ENCODE data around the gene DNAAF8.

Gene DNAAF8

DNA sequence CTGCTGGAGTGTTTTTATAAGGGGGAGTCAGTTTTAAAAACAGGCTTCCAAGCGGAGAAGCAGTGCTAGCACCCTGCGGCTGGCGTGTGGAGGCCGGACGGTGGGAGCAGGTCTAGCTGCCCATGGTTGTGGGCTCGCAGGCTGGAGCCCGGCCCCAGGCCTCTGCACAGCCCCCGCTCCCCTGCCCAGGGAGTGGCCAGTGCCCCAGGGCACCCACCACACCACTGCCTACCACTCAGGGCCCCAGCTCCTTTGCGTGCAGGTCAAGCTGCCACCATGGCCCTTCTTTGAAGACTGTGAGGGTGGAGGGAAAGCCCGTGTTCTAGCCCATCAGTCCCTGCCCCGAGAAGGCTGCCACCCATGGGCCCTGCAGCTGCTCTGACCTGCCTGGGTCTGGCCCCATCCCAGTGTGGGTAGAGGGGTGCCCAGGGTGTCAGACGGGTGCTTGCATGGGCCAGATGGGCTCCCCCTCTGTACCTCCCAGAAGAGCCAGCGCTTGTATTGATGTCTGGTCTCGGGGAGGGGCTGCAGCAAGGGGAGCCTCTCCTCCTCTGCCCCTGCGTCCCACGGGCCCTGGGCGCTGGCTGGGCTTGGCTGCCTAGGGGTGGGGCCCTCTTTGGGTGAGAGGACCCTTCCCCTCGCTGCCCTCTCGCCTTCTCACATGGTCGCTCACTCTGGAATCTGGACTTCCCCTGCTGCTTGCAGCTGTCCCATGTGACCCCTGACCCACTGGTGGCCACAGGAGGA, 42.5 kb upstream of the DNAAF8 start:
- TF ChIP-seq POLR2A (IDR thresholded peaks at IDR 0.05; ENCODE audit: low read length) (no peak), GATA1 (IDR thresholded peaks at IDR 0.05; ENCODE audit: low read depth, low read length) (no peak)
- no peak for DNase-seq

DNA sequence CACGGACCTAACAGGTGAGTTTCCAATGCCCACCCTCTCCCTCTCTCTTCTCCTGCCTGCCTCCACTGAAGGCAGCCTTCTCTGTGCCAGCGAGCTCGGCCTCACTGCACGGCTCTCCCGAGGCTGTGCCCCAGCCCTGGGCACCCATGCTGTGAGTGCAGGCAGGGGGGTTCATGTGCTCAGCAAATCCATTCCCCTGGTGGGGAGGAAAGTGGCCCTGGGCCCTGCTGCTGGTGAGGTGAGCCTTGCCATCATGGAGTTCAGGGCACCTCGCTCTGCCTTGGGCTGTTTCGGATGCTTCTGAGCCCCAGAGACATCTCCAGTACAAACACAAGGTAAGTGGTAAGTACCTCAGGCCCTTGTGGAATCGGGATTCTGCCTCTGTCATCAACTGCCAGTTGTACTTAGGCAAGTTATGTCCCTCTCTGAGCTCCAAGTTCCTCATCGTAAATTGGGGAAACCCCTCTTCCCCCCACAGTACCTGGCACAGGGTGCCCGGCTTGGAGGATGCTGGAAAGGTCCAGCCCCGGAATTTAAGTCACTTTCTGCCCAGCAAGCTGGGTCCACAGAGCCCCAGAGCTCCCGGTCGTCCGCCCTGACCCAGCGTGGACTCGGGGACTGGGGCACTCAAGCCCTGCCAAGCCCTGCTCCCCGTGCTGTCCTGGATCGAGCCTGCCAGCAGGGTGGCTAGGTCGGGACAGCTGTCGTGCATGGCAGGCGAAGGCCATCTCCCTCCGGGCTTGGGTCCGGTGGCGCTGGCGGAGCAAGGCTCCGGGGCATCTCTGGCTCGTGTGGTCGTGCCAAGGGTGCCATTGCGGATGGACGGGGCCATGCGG, 41.7 kb upstream of the DNAAF8 start:
- no peak for DNase-seq
- TF ChIP-seq POLR2A (IDR thresholded peaks at IDR 0.05; ENCODE audit: low read length) (no peak), GATA1 (IDR thresholded peaks at IDR 0.05; ENCODE audit: low read depth, low read length) (no peak)

DNA sequence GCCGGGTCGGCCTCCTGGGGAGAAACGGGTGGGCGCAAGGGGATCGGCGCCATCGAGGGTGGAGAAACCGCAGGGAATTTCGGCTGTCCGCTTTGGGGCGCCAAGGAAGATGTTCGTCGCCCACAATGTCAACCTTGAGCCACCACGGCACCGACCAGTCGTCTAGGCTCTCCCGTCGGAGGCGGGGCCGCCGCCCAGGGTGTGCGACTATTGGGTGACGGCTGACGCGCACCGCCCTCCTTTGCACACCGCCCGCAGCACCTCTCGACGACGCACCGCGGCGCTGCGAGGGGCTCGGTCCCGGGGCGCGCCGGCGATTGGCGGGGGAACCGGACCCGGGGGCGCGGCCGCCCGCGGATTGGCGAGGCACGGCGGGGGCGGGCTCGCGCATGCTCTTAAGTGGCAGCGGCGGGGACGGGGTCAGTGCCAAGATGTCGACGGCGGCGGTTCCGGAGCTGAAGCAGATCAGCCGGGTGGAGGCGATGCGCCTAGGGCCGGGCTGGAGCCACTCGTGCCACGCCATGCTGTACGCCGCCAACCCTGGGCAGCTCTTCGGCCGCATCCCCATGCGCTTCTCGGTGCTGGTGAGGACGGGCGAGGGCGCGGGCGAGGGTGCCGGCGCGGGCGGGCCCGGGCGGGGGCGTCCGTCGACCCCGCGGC, 40.9 kb upstream of the DNAAF8 start, which contains the start of gene NUDT16L1:
NUDT16L1 (plus strand) TSS at position 267 of the 660 bp plus-strand sequence; CDS start at position 432, 165 bp downstream.
- peak; percentile 96 to 99 for DNase-seq
- TF ChIP-seq GATA1 (IDR thresholded peaks at IDR 0.05; ENCODE audit: low read depth, low read length) (no peak), POLR2A (IDR thresholded peaks at IDR 0.05; ENCODE audit: low read length) (peak; percentile 69)

DNA sequence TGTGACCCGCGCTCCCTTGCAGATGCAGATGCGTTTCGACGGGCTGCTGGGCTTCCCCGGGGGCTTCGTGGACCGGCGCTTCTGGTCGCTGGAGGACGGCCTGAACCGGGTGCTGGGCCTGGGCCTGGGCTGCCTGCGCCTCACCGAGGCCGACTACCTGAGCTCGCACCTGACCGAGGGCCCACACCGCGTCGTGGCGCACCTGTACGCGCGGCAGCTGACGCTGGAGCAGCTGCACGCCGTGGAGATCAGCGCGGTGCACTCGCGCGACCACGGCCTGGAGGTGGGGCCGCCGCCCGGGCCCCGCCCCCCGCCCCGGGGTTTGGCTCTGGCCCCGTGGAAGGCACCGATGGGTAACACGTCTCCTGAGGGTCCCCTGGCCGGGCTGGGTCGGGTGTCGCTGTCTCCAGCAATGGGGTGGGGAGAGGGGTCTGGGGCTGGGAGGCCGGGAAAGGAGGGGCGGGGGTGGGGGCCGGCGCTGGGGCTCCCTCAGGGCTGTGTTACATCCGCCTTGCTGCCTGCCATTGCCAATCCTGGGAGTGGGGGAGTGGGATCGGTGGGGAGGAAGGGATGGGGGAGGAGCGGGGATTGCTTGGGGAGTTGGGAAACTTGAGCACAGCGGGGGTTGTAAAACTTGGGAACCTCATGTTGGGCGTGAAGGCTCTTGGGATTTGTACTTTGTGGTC, 40.2 kb upstream of the DNAAF8 start:
- peak; percentile 53 to 63 for DNase-seq
- TF ChIP-seq GATA1 (IDR thresholded peaks at IDR 0.05; ENCODE audit: low read depth, low read length) (no peak), POLR2A (IDR thresholded peaks at IDR 0.05; ENCODE audit: low read length) (no peak)

DNA sequence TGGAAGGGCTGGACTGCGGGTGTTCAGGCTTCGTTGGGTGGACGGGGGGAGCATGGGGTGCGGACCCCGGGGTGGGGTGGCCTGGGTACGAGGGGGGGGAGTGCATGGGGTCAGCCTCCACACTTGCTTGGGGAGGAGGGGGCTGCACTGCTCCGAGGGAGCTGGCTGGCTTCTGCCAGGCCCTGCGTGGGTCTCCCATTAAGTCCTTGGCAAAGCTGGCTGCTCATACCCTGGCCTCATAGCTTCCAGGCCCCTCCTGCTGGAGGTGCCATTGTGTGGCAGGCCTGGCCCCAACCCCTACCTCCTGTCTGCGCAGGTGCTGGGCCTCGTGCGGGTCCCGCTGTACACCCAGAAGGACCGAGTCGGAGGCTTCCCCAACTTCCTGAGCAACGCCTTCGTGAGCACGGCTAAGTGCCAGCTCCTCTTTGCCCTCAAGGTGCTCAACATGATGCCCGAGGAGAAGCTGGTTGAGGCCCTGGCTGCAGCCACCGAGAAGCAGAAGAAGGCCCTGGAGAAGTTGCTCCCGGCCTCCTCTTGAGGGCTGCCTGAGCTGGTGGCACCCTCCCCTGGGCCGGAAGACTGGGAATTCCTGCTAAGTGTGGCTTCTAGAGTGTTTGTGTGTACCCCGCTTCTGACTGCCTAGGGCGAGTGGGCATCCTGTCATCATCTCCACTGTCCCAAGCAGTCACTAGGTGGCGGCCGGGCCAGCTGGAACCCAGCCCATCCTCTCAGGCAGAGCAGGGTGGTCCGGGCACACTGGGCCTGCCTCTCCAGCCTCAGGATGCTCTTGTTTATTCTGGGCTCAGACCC, 39.5 kb upstream of the DNAAF8 start:
- no peak for TF ChIP-seq POLR2A (IDR thresholded peaks at IDR 0.05; ENCODE audit: low read length)
- TF ChIP-seq GATA1 (IDR thresholded peaks at IDR 0.05; ENCODE audit: low read depth, low read length), result no peak
- DNase-seq, result no peak

DNA sequence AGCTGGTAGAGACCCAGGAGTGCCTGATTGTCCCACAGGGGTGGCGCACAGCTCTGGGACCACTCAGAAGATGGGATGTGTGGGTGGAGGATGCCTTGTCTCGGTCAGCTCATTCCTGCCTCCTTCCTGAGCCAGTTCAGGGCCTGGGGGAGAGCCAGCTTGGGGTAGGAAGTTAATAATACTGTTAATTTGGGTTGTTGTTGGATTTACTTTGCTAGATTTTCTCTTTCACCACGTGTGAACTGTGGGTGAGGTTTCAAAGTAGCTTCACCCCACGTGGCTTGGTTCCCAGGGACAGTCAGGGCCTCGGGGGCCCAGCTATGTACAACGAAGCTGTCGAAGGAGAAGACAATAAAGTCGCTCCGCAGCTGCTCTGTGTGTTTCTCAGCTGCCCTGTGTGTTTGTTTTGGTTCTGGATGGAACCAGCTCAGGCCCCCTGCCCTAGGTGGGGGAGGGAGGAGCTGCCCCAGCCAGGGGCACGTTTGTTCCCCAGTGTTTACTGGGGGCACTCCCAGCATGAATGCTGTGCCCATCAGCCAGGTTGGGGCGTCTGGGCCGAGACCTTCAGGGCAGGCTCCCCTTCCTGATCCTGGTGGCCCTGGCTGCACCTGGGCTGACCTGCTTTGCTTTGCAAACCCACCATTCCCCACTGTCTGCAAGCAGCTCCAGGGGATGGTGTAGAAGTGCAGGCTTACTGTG, 38.7 kb upstream of the DNAAF8 start:
- TF ChIP-seq POLR2A (IDR thresholded peaks at IDR 0.05; ENCODE audit: low read length), result no peak
- TF ChIP-seq GATA1 (IDR thresholded peaks at IDR 0.05; ENCODE audit: low read depth, low read length), result no peak
- no peak for DNase-seq

DNA sequence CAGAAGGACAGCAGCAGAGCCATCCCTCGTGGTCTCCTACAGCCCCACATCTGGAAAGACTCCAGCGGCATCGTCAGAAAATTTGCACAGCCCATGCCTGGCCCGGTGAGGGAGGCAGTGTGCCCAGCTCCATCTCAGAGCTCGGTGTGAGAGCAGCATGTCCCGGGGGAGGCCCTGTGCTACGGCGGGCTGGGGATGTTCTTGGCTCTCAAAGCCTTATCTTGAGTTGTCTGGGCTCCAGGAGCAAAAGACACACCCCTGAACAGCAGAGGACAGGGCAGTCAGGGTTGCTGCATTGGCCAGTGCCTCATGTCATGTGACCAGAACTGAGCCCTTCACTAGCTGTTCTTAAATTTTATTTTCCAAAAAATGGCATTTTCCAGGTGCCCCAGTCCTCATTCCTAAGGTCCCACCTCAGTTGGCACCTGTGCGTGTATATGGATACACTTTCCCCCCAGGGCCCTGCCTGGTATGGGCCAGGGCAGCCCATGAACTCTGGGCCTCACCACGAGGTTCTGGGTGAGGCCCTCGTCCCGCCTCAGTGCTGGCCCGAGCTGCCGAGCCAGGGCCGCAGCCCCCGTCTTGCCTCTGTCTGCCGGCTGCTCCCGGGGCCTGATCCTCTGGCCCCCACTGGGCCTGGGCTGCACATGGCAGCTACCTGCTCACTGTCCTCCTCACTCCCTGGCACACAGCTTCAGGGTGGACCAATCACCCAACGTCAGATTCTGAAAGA, 38.0 kb upstream of the DNAAF8 start:
- no peak for DNase-seq

DNA sequence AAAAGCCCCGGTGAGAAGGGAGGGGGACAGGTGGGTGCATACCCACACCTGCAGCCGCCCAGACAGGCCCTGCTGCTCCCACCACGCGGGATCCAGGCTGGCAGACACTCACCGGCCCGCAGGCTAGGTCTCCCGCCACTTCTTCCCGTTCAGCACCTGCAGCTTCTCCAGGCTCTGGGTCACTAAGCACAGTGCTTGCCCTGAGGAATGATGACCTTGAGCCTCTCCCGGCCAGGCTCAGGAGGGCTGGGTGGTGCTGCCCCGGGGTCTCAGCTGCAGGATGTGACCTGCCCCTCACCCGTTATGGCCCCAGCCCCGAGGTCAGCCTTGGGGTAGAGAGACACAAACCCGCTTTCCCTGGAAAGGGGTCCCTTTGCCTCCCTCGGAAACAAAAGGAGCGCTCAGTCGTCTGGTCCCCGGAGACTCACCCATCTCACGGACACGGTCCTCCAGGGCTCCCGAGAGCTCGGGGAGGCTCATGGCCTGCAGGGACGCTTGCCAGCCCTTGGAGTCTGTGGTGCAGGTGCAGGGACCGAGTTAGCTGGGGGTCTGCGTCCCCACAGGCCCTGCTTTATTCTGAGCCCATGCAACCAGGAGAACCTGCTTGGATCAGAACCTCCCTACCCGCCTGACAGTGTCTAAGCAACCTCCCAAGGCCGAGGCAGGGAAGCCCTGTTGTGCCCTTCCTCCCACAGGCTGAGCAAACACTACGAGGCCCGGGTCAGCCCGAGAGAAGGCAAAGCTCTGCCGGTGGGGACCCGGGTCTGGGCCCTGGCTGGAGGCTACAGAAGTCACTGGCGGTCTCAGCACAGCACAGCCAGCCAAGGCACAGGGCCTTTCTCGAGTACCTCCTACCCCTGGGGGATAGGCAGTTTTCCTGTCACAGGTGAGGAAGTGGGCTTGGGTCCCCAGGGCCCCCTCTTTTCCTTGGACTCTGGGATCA, 37.2 kb upstream of the DNAAF8 start:
- no peak for DNase-seq
- TF ChIP-seq POLR2A (IDR thresholded peaks at IDR 0.05; ENCODE audit: low read length), result no peak
- TF ChIP-seq GATA1 (IDR thresholded peaks at IDR 0.05; ENCODE audit: low read depth, low read length), result no peak

More for the DNA sequence above, 38.0 kb upstream of the DNAAF8 start:
- no peak for TF ChIP-seq GATA1 (IDR thresholded peaks at IDR 0.05; ENCODE audit: low read depth, low read length)
- TF ChIP-seq POLR2A (IDR thresholded peaks at IDR 0.05; ENCODE audit: low read length), result no peak

DNA sequence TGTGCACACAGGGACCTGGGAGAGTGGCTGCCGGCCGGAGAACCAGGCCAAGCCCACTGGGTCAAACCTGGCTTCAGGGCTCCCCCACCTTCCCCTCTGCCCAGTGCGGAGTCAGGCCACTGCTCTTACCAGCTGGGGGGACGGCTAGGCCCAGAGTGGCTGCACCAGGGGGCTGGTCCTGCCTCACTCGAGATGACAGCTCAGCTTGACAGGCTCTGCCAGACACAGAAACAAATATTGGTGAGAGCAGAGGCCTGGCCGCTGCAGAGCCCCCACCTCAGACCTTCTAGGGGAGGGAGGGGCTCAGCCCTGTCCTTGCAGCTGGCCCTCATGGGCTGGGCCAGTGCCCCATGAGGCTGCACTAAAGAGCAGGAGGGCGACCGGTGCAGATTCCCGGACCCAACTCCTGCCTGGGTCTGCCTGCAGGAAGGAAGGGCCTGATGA, 36.5 kb upstream of the DNAAF8 start:
- TF ChIP-seq GATA1 (IDR thresholded peaks at IDR 0.05; ENCODE audit: low read depth, low read length), result no peak
- no peak for TF ChIP-seq POLR2A (IDR thresholded peaks at IDR 0.05; ENCODE audit: low read length)
- no peak for DNase-seq

DNA sequence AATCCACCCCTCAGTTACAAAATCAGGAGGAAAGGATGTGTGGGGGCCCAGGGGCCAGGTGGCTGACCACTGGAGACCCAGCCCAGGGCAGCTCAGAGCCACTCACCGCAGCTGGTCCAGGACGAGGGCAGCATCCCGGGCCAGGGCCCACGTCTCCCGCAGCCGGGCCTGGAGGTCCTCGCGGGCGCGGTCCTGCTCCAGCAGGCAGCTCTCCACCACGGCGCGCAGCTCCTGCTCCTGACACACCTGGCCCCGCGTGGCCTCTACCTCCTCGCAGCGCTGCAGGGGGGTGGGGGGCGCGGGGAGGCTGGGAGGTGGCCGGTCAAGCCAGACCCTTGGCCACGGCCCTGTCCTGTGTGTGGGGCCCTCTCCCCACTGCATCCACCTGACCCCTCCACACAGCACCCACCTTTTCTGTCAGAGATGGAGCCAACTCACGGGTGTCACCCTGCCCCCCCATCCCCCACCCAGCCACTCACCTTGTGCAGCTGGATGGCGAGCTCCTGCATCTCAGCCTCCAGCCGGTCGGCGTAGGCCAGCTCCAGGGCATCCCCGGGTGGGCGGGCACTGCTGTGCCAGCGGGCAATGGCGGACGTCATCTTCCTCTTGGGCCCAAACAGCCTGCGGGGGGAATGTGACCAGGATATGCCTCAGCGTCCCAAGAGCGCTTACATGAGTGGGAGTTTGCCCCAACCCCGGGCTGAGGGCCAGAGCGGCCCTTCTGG, 35.9 kb upstream of the DNAAF8 start:
- TF ChIP-seq POLR2A (IDR thresholded peaks at IDR 0.05; ENCODE audit: low read length), result no peak
- TF ChIP-seq GATA1 (IDR thresholded peaks at IDR 0.05; ENCODE audit: low read depth, low read length), result no peak
- DNase-seq, result no peak
